Suprapubic skin (tissue), 3 donors: ENCODE data around the gene MRPL24.

Experiments
- CTCF ChIP-seq, 2 donors: fragments of 200-600 bp in 1 of 2; fragments of 450-650 bp in 1 of 2; sonication (generic) in 1 of 2; IDR thresholded peaks; one replicate each; pipeline ENCODE4 v1.5.1; 2016 to 2019; ENCODE audit warnings: antibody characterized with exemption in 2 of 2, mild to moderate bottlenecking in 1 of 2, moderate library complexity in 1 of 2
- POLR2AphosphoS5 ChIP-seq, 3 donors: sonication (generic); formaldehyde crosslinking; IDR thresholded peaks; one replicate each; pipeline ENCODE4 v1.6.1; 2017; ENCODE audit warnings: antibody characterized with exemption in 3 of 3

DNA sequence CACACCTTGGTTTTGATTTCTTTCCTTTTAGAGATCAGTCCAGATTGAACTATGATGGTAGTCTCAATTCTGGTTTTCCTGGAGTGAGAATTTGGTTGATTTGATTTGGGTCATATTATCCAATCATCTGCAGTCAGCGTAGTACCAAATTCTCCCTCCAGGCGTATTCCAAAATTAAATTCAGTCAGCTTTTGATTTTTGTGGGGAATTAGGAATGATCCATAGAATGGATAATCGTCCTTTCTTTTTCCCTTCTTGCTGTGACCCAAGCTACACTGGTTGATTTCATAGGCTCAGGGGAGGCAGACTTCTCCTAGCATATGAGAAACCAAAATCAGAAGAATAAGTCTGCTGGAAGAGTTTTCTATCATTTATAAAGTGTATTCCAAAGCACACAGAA, 31.3 kb upstream of the MRPL24 start:
- TF ChIP-seq CTCF (IDR thresholded peaks at IDR 0.05), result no peak
- no peak for TF ChIP-seq POLR2AphosphoS5 (IDR thresholded peaks at IDR 0.05)
